PC-3 (cell line): ENCODE data around the gene HYAL4. TPM values are rescaled to one million over a fixed set of nuclear protein-coding genes. Genes with fewer than 3 reads are reported as not detected.
A peak's percentile ranks its signal among the peaks of the same experiment; 100 is the strongest.
"Not testable (repeated sequence)": the region's sequence is repeated elsewhere in the genome, so short reads cannot be mapped to it uniquely, and the experiment has no call there.

Experiments used
- ATAC-seq: fragments of 200-7000 bp; cut with Tn5 transposase; 2 replicates; pipeline ENCODE4 v1.9.1; 2020; ENCODE audit warnings: mild to moderate bottlenecking, moderate library complexity
- BruUV-seq: library from RNA; stranded (reverse); fragments of 400-500 nt; replicated peaks from 2 replicates; lab custom pipeline; 2021; lab: Mats Ljungman, UMichigan
- CTCF ChIA-PET: fragments of 300-600 bp; sonication (Branson Sonifier 250); formaldehyde crosslinking; loops from one replicate; lab custom pipeline; 2022; ENCODE audit warnings: antibody characterized with exemption; lab: Charles Lee
- POLR2A ChIA-PET: fragments of 300-600 bp; sonication (Branson Sonifier 250); formaldehyde crosslinking; loops from one replicate; lab custom pipeline; 2022; ENCODE audit warnings: antibody characterized with exemption; ENCODE audit not compliant: unreplicated experiment; lab: Charles Lee
- DNase-seq: peaks from one replicate; pipeline ENCODE4 v3.0.0-alpha.2; 2015
- H2AFZ ChIP-seq: fragments of 300-600 bp; sonication (generic); 2 replicates; pipeline ENCODE4 v1.6.0; 2016; ENCODE audit warnings: antibody characterized with exemption, low read length
- H3F3A ChIP-seq: fragments of 300-600 bp; sonication (generic); one replicate; pipeline ENCODE4 v1.6.0; 2017; ENCODE audit warnings: antibody characterized with exemption, low read length, control low read depth, mild to moderate bottlenecking; ENCODE audit not compliant: unreplicated experiment
- H3K27ac ChIP-seq: fragments of 300-600 bp; sonication (generic); 2 replicates; pipeline ENCODE4 v1.5.1; 2016; ENCODE audit warnings: mild to moderate bottlenecking, low read length
- H3K27me3 ChIP-seq: fragments of 300-600 bp; sonication (generic); 2 replicates; pipeline ENCODE4 v1.6.1; 2016; ENCODE audit warnings: low read length, mixed read lengths
- H3K36me3 ChIP-seq: fragments of 300-600 bp; sonication (generic); 2 replicates; pipeline ENCODE4 v1.6.1; 2016; ENCODE audit warnings: low read depth, mixed run types, low read length, mixed read lengths
- H3K4me1 ChIP-seq: fragments of 300-600 bp; sonication (generic); 2 replicates; pipeline ENCODE4 v1.5.1; 2016; ENCODE audit warnings: low read length; ENCODE audit not compliant: insufficient read depth
- H3K4me2 ChIP-seq: fragments of 300-600 bp; sonication (generic); 2 replicates; pipeline ENCODE4 v1.6.0; 2016; ENCODE audit warnings: low read length
- H3K4me3 ChIP-seq: fragments of 300-600 bp; sonication (generic); 2 replicates; pipeline ENCODE4 v1.5.1; 2016; ENCODE audit warnings: mild to moderate bottlenecking, low read length, mixed read lengths
- H3K79me2 ChIP-seq: fragments of 300-600 bp; sonication (generic); 2 replicates; pipeline ENCODE4 v1.6.1; 2017; ENCODE audit warnings: low read length, mixed read lengths
- H3K9ac ChIP-seq: fragments of 300-600 bp; sonication (generic); 2 replicates; pipeline ENCODE4 v1.6.0; 2016; ENCODE audit warnings: mild to moderate bottlenecking, low read length
- H3K9me2 ChIP-seq: fragments of 300-600 bp; sonication (generic); replicated peaks from 2 replicates; pipeline ENCODE4 v1.6.1; 2016; ENCODE audit warnings: mixed run types, low read length, mixed read lengths
- H3K9me3 ChIP-seq: fragments of 300-600 bp; sonication (generic); 2 replicates; pipeline ENCODE4 v1.6.1; 2016; ENCODE audit warnings: low read length, mixed read lengths
- H4K20me1 ChIP-seq: fragments of 300-600 bp; sonication (generic); 2 replicates; pipeline ENCODE4 v1.6.1; 2016; ENCODE audit warnings: low read length, mixed read lengths
- EZH2 ChIP-seq: fragments of 300-600 bp; sonication (generic); IDR thresholded peaks from one replicate; pipeline ENCODE4 v1.6.1; 2017; ENCODE audit warnings: antibody characterized with exemption, mild to moderate bottlenecking, low read length; ENCODE audit not compliant: unreplicated experiment
- EZH2phosphoT487 ChIP-seq: fragments of 300-600 bp; sonication (generic); IDR thresholded peaks from 2 replicates; pipeline ENCODE4 v1.6.1; 2018; ENCODE audit warnings: mild to moderate bottlenecking, antibody characterized with exemption, low read length, borderline replicate concordance
- intact Hi-C: fragments of 100-400 bp; cut with micrococcal nuclease; formaldehyde crosslinking; loops from 2 replicates; pipeline ENCODE4 v1.9.0; 2023
- total RNA-seq: library from RNA; depleted of rRNA; stranded (reverse); fragments of >200 nt; gene quantifications from 2 replicates; pipeline ENCODE4 v1.2.3, GENCODE V29; 2014
- TF ChIP-seq, protein P1 (sequence below): fragments of 300-600 bp; sonication (generic); conservative IDR thresholded peaks from 2 replicates; pipeline ENCODE4 v1.5.1; 2017; ENCODE audit warnings: antibody characterized with exemption, low read depth, mild to moderate bottlenecking, low read length

HYAL4 gene
- total RNA-seq, 1 experiment from 2014 or later, result 0.26 TPM

DNA sequence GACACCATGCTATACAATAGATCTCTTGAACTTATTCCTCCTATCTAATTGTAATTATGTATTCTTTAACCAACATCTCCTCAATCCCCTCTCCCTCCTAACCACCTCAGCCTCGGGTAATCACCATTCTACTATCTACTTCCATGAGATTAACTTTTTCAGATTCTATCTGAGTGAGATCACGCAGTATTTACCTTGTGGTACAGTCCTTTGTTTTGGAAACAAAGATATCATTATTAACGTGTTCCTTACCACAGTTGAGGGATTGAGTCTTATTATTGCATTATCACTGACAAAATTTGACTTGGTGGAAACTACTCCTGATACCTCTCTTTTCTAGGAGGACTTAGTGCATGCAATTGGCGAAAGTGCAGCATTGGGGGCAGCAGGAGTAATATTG is 26.0 kb upstream of the HYAL4 start:
- Histone ChIP-seq H3K4me2 (peak overlapping the region; percentile 17; the same call in 1 of the 2 replicates), H3K27ac (no peak overlapping the region), H3K79me2 (no peaks in the 10 kb centered on the region), H4K20me1 (no peaks in the 10 kb centered on the region), H3F3A (no peaks in the 10 kb centered on the region), H3K36me3 (no peaks in the 10 kb centered on the region), H3K9me2 (no peaks in the 10 kb centered on the region), H3K9me3 (no peaks in the 10 kb centered on the region), H3K9ac (no peak overlapping the region), H3K27me3 (no peaks in the 10 kb centered on the region), H3K4me3 (no peak overlapping the region), H3K4me1 (peaks cover 13% of the 10 kb centered on the region), H2AFZ (no peak overlapping the region)
- DNase-seq (peak; percentile 48), ATAC-seq (peak; percentile 67)
- CTCF ChIA-PET, result no interaction called here
- intact Hi-C loops, result no loop called here
- BruUV-seq, result no TSS peak
- TF ChIP-seq EZH2, result no peak
- TF ChIP-seq, protein P1, sequence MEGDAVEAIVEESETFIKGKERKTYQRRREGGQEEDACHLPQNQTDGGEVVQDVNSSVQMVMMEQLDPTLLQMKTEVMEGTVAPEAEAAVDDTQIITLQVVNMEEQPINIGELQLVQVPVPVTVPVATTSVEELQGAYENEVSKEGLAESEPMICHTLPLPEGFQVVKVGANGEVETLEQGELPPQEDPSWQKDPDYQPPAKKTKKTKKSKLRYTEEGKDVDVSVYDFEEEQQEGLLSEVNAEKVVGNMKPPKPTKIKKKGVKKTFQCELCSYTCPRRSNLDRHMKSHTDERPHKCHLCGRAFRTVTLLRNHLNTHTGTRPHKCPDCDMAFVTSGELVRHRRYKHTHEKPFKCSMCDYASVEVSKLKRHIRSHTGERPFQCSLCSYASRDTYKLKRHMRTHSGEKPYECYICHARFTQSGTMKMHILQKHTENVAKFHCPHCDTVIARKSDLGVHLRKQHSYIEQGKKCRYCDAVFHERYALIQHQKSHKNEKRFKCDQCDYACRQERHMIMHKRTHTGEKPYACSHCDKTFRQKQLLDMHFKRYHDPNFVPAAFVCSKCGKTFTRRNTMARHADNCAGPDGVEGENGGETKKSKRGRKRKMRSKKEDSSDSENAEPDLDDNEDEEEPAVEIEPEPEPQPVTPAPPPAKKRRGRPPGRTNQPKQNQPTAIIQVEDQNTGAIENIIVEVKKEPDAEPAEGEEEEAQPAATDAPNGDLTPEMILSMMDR, result no peak
- POLR2A ChIA-PET, result no interaction called here

DNA sequence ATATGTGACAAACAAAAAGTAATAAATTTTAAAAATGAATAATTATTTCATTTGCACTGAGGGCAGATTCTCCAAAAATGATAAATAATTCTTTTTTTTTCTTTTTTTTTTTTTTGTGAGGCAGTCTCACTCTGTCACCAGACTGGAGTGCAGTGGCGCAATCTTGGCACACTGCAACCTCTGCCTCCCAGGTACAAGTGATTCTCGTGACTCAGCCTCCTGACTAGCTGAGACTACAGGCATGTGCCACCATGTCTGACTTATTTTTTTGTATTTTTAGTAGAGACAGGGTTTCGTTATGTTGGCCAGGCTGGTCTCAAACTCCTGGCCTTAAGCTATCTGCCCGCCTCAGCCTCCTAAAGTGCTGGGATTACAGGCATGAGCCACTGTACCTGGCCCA is 25.2 kb upstream of the HYAL4 start:
- H3K9ac ChIP-seq, H2AFZ ChIP-seq, H3K9me2 ChIP-seq, H3K4me2 ChIP-seq, H3K27me3 ChIP-seq, ATAC-seq, H3K9me3 ChIP-seq, POLR2A ChIA-PET, H4K20me1 ChIP-seq, H3K27ac ChIP-seq, H3K36me3 ChIP-seq, intact Hi-C loops, BruUV-seq, H3K79me2 ChIP-seq, H3K4me3 ChIP-seq, CTCF ChIA-PET, H3F3A ChIP-seq: not testable (repeated sequence)
- H3K4me1 ChIP-seq, result peaks cover 20% of the 10 kb centered on the region
- peak; percentile 40 for DNase-seq

DNA sequence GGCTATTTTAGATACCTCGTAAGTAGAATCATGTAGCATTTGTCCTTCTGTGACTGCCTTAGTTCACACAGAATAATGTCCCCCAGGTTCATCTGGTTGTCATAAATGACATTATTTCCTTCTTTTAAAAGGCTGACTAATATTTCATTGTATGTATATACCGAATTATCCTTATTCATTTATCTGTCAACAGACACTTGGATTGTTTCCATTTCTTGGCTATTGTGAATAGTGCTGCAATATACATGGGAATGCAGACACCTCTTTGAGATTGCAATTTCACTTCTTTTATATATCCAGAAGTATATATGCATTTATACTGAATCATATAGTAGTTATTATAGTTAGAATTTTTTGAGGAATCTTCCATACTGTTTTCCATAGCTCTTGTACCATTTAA is 24.1 kb upstream of the HYAL4 start:
- Histone ChIP-seq H3K36me3 (no peaks in the 10 kb centered on the region), H3K9me3 (no peaks in the 10 kb centered on the region), H3K27ac (no peak overlapping the region; the same call in 1 of the 2 replicates), H3K9me2 (no peaks in the 10 kb centered on the region), H2AFZ (no peak overlapping the region), H3K4me3 (no peak overlapping the region), H3F3A (no peaks in the 10 kb centered on the region), H3K4me2 (no peak overlapping the region), H4K20me1 (no peaks in the 10 kb centered on the region), H3K27me3 (no peaks in the 10 kb centered on the region), H3K9ac (no peak overlapping the region), H3K4me1 (peaks cover 20% of the 10 kb centered on the region), H3K79me2 (no peaks in the 10 kb centered on the region)
- TF ChIP-seq, protein P1, result no peak
- TF ChIP-seq EZH2phosphoT487 (no peak), EZH2 (no peak)
- ChIA-PET POLR2A (no interaction called here), CTCF (interaction anchor here (0.6 kb wide), 1 partner anchor 444 kb away, joined by 6 read pairs; no protein-coding TSS in a partner anchor)
- peak; percentile 65 for DNase-seq
- no TSS peak for BruUV-seq
- intact Hi-C loops, result no loop called here
- peak; percentile 64 for ATAC-seq
